ENCODE data around the gene GLMN.
A peak's percentile ranks its signal among the peaks of the same experiment; 100 is the strongest.

Gene GLMN, protein sequence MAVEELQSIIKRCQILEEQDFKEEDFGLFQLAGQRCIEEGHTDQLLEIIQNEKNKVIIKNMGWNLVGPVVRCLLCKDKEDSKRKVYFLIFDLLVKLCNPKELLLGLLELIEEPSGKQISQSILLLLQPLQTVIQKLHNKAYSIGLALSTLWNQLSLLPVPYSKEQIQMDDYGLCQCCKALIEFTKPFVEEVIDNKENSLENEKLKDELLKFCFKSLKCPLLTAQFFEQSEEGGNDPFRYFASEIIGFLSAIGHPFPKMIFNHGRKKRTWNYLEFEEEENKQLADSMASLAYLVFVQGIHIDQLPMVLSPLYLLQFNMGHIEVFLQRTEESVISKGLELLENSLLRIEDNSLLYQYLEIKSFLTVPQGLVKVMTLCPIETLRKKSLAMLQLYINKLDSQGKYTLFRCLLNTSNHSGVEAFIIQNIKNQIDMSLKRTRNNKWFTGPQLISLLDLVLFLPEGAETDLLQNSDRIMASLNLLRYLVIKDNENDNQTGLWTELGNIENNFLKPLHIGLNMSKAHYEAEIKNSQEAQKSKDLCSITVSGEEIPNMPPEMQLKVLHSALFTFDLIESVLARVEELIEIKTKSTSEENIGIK

DNA sequence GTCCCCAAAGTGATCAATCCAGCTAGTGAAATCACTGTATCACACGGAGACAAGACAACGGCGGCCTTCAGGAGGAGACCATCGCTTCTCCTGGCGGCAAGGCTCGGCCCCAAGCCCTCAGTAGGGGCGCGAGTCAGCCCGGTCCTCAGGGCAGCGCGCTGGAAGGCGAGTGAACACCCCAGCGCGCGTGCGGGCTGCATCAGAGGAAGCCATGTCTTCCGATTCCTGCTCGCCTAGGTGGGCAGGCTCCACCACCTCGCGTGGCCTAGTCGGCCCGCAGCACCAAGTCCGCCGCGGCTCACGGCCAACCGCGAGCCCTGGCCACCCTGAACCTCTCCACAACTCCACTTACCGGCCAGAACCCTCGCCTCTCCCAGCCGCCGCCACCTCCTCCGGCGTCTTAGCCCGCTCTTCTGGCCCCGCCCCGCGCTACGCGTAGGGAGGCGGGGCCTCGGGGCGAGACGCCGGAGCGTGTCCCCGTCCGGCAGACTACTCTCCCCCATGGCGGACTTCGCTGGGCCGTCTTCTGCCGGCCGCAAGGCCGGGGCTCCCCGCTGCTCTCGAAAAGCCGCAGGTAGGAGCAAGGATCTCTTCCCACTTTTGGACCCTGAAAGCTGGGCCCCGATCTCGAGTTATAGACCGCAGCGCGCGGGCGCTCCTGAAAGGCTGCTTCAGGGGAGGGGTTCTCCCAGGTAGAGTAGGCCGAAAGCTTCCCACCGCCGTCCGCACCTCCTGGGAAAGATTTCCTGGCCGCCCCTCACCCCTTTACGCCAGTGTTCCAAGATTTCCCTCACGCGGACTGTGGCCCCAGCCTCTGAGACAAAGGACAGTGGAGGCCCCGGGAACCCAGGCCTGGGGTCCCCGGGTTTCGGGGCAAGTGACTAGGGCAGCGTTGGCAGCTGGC is at the start of gene GLMN, which contains the start of gene RPAP2:
Gene GLMN (minus strand): TSS at position 415 of the 904 bp plus-strand sequence. CDS start 988 bp downstream, outside the sequence.
Gene RPAP2 (plus strand): TSS at position 487 of the 904 bp plus-strand sequence. CDS start 15 bp downstream, at position 502.
- DNase-seq (ENCODE audit: low read depth, low spot score): peak; percentile 49

DNA sequence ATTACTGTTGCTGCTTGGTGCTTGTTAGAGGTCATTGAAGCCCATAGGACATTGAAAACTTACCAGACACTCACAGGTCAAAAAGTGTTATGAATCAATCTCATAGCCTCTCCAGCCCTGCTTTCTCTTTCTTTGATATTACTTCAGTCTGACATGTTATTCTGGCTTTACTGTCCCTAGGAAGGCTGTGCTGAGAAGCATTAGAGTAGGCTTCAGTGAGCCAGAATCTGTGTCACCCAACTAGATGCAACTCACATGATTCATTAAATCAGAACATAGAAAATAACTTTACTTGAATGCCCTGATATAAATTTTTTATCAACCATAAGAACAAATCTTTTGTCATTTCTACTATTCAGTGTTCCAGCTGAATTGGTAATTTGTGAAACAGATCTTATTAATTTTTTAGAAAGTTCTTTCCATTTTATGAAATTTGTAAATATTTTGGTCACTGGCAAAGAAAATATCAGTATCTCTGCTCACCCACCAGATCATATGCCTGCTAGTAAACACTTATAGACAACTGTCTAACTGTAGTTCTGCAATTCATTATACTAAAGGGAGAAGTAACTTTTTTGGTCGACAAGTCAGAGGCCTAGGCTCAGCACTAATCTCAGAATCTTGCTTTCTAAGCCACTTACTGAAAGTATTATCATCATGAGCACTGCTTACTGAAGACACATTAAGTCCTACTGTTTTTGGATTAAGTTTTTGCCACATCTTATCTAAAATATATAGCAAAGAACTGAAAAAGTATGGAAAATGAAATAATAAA is 48.3 kb upstream of the GLMN start:
- no peak for DNase-seq (ENCODE audit: low read depth, low spot score)

DNA sequence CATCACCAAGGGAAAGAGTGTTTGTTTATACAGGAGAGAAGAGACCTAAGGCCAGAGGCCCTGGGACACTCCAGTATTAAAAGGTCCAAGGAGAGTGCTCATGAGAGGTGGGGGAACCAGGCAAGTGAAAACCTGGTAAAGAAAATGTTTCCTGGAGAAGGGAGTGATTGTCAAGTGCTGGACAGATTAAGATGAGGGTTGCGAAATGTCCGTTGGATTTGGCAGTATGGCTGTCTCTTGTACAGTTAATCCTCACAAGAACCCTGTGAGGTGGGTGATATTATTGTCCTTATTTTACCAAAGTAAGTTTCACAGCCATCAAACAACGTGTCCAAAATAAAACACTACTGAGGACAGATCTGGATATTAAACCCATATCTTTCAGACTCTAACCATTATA is 44.3 kb upstream of the GLMN start:
- DNase-seq (ENCODE audit: low read depth, low spot score): no peak

DNA sequence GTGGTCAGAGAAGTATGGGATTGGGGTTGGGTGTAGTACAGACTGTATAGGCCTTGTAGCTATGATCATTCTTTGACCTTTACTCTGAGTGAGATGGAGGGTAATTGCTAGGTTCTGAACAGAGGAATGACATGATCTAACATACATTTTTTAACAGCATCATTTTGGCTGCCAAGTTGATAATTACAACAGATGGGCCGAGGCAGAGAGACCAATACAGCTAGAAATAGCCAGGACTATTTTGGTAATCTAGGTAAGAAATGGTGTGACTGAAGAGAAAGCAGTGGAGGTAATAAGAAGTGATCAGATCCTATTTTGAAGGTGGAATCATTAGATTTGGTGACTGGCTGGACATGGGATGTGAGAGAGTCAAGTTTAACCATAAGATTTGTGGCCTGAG is 43.6 kb upstream of the GLMN start:
- DNase-seq (ENCODE audit: low read depth, low spot score): no peak

DNA sequence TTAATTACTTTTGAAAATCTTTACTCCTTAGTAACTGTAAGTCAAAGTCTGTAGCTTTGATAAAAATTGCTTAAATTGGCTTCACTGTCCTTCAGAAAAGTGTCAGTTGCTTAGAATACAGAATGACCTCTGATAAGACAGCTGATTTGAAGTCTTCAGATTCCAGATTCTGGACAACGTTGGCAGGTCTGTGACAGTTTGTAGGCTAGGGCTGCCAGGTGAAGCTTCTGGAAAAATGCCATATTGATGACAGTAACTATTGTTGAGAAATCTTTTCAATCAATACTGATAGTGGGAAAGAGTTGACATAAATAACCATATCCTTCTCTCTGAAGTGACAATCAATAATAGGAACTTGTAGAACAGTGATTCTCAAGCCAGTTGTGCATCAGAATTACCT is 41.4 kb upstream of the GLMN start:
- DNase-seq (ENCODE audit: low read depth, low spot score): no peak

DNA sequence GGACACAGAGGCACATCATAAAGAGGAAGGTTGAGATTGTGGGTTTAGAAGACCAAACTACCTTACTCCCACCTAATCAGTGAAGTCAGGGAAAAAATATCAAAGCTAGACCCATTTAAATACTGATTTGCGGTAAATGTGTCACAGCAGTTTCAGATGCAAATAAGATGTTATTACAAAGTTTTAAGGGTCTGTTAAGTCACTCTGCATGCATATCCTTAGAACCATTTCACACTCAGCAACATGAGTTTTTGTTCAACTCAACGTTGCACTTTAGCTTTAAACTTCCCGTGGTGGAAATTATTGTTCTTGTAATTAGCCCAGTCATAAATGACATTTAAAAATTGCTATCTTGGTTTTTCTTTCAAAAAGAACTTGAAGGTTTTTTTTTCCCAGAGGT is 34.9 kb upstream of the GLMN start:
- DNase-seq (ENCODE audit: low read depth, low spot score): no peak

DNA sequence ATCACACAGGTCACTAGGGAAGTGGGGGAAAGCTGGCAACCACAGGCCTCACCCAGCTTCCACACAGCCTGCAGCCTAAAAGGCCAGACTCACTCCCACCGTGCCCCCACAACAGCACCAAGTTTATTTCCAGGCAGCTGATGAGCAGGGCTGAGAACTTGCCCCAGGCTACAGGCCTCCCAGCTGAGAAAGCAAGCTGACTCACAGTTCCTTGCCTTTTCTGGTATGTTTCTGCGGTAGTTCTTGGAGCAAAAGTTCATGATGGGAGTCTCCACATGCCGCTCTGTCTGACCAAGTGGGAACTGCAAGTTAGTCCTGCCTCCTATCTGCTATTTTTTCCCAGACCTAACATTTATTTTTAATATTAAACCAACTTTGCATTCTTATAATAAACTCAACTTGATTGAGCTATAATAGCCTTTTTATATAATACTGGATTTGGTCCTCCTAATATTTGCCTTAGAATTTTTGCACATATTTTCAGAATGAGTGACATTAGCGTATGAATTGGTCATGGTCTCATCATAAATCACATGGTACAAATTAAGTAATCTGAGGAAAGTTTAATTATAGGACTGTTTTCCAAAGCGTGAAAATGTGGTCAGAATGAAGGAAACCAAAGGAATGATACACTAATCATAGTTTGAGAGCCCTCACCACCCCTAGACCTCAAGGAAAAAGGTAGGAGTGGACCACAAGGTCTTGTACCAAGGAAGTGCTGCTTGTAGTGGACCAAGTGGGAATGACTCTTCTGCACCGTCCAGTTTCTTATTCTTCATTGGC is 30.8 kb upstream of the GLMN start:
- no peak for DNase-seq (ENCODE audit: low read depth, low spot score)

DNA sequence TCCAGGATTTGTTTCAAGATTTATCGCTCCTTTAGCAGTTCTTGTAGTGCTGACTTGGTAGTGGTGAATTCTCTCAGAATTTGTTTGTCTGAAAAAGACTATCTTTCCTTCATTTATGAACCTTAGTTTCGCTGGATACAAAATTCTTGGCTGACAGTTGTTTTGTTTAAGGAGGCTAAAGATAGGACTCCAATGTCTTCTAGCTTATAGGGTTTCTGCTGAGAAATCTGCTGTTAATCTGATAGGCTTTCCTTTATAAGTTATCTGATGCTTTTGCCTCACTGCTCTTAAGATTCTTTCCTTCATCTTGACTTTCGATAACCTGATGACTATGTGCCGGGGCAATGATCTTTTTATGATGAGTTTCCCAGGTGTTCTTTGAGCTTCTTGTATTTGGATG is 29.0 kb upstream of the GLMN start:
- DNase-seq (ENCODE audit: low read depth, low spot score): no peak

DNA sequence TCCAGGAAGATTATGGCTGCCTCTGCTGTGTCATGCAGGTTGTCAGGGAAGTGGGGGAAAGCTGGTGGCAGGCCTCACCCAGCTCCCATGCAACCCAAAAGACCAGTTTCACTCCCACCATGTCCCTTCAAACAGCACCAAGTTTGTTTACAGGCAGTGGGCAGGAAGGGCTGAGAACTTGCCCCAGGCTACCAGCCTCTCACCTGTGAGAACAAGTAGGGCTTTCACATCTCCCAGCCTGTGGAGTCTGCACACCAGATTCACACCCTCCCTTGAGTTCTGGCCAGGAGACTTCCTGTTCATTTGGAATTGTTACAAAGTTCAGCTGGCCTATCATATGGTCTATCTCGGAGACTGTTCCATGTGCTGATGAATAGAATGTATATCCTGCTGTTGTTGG is 27.9 kb upstream of the GLMN start:
- no peak for DNase-seq (ENCODE audit: low read depth, low spot score)

DNA sequence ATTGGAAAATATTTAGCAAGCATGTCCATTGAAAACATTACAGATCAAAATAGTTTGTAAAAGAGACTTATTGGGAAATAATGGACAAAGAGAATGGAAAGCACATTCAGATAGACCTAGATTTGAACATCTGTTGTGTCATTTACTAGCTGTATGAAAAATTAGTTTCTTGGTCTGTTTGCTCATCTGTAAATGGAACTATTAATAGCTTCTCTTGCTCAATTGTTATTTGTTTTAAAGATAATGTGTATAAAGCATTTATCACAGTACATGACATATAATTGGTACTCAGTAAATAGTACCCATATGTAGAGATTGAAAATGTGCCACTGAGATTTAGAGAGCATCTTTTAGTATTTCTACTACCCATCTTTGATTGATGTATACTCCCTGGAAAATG is 26.0 kb upstream of the GLMN start:
- no peak for DNase-seq (ENCODE audit: low read depth, low spot score)

DNA sequence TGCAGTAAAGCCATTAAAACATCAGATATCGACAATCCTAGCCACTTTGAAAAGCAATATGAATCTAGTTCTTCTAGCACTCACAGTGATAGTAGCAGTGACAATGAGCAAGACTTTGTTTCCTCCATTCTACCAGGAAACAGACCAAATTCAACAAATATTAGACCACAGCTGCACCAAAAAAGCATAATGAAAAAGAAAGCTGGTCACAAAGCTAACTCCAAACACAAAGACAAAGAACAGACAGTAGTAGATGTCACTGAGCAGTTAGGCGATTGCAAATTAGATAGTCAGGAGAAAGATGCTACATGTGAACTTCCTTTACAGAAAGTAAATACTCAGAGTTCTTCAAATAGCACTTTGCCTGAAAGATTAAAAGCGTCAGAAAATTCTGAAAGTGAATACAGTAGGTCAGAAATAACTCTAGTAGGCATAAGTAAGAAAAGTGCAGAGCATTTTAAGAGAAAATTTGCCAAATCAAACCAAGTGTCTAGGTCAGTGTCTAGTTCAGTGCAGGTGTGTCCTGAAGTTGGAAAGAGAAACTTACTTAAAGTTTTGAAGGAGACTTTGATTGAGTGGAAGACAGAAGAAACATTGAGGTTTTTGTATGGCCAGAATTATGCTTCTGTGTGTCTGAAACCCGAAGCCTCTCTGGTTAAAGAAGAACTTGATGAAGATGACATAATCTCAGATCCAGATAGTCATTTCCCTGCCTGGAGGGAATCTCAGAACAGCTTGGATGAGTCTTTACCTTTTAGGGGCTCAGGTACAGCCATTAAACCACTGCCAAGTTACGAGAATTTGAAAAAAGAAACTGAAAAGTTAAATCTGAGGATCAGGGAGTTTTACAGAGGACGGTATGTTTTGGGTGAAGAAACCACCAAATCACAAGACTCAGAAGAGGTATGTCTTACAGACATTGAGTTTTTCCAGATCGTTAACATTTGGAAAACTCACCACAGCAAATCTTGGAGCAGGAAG is 25.0 kb upstream of the GLMN start:
- DNase-seq (ENCODE audit: low read depth, low spot score): no peak

DNA sequence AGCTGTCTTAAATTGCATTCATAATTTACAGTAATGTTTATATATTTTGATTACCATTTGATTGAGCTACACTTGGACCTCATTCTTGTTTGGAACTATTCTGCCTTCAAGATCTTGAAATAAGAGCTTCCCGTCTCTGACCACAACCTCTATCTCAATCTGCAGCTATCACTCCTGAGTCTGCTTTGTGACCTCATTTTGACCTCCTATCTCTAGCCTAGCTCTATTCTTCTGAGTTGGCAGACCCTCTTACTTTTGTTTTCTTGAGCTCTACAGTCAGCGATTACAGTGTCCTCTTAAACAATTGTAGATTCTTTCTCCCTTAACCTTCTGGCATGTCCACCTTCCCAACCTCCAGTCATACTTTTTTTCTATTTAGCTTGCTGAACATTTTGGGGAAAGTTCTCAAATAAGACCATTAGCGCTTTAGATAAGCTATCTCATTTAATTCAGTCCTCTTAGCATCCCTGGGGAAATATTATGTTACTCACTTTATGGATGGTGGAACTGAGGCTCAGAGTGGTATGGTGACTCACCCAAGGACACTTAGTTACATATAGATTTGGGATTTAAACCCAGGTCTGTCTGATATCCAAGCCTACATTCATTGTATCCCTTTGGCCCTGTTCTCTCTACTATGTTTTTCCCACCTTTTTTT is 19.2 kb upstream of the GLMN start:
- no peak for DNase-seq (ENCODE audit: low read depth, low spot score)

DNA sequence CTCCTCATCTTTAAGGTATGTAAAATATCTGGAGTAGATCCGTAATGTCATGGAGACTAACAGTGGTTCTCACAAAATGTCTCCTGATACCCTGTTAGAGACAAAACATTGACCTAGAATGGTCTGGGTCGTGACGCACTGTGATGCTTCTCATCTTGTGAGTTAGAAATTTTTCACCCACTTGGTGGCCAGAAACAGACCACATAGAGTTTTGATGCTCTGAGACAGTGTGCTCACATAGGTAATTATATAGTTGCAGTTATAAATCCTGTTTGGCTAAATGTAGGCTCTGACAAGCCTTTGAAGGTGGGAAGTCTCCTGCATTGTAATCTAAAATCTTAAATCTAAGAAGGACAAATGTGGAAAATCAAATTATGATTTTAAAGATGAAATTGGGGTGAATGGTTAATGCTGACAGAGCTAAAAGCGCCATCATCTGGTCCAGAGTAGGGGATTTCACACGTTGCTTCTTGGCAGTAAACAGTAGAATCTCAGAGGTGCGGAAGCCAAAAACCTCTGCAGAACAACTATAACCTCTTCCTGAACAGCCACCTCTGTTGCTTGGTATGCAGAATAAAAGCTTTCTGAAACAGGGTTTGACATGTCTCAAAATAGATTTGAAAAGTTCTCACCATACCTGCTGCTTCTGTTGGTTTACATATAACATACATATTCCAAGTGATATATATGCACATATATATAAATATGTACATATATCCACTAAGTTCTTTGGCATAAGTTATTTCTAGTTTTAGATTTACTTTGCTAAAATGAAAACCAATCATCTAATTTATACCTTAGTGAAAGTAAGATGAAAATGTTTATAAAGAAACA is 17.2 kb upstream of the GLMN start:
- no peak for DNase-seq (ENCODE audit: low read depth, low spot score)

DNA sequence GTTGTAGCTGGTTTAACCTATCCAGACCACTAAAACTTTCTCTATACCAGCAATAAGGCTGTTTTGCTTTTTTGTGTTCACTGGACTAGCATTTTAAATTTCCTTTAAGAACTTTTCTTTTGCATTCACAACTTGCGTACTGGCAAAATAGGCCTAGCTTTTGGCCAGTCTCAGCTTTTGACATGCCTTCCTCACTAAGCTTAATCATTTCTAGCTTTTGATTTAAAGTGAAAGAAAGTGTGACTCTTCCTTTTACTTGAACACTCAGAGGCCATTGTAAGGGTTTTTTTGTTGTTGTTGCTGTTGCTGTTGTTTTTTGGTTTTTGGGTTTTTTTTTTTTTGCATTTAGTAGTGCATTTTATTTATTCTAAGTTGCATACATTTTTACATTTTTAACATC is 15.2 kb upstream of the GLMN start:
- no peak for DNase-seq (ENCODE audit: low read depth, low spot score)

DNA sequence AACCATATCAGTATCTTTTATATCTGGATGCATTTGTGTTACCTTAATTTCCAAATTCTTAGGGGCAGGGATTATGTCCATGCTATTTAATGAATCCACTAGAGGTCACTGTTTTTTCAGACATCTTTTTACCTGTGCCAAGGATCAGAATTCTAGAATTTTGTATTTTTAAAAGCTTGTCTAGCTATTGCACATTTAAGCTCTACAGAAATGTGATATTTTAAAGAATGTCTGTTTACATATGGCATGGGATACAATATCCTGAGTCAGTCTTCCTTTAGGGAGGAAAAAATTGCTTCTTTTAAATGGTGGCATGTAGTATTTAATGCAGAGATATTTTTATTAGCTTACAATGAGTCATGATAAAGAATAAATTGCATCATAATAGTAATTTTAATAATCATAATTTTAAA is 11.4 kb upstream of the GLMN start:
- DNase-seq (ENCODE audit: low read depth, low spot score): no peak

DNA sequence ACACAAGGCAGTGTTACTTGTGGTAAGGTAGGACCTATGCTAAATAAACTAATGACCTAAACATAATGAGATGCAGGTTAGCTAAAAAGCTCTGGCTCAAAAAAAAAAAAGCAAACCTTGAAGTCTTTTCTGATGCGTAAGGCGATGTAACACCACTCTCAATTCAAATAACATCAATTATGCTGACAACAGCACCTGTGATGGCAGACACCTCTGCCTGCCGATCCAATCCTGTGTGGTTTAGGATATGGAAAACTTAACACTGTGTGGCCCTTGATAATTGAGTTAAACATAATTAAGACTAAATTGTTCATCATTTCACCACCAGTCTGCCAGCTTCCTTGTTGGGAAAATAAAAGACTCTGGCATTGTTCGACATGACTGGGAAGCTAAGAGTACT is 9.2 kb upstream of the GLMN start:
- no peak for DNase-seq (ENCODE audit: low read depth, low spot score)

DNA sequence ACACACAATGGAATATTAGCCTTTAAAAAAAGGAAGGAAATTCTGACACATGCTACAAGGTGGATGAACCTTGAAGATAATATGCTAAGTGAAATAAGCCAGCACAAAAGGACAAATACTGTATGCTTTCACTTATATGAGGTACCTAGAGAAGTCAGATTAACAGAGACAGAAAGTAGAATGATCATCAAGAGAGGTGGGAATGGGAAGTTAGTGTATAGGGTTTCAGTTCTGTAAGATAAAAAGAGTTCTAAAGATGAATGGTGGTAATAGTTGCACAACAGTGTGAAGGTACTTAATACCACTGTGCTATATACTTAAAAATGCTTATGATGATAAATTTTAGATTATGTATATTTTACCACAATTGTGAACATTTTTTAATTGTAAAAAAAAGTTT is 7.2 kb upstream of the GLMN start:
- DNase-seq (ENCODE audit: low read depth, low spot score): no peak

DNA sequence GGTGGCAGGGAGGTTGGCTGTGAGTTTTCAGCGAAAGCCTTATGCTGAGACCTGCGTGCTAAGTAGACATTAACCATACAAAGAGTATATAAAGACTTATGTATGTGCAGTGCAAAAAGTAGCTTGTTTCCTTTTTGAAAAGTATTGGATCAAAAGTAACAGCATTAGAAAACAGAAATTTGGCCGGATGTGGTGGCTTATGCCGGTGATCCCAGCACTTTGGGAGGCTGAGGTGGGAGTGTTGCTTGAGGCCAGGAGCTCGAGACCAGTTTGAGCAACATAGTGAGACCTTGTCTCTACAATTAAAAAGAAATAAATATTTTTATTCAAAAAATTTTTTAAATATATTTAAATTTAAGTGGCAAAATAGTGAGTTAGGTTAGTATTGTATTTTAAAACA is 2.2 kb upstream of the GLMN start:
- DNase-seq (ENCODE audit: low read depth, low spot score): no peak

All from activated CD4-positive, CD25-positive, alpha-beta regulatory T cell treated with anti-CD3 and anti-CD28 coated beads, Interleukin-2, amount 50 U/mL, for 16 hours (primary cell).